ENCODE results near the gene ZFHX3.
A peak's percentile ranks its signal among the peaks of the same experiment; 100 is the strongest.

Gene ZFHX3

DNA sequence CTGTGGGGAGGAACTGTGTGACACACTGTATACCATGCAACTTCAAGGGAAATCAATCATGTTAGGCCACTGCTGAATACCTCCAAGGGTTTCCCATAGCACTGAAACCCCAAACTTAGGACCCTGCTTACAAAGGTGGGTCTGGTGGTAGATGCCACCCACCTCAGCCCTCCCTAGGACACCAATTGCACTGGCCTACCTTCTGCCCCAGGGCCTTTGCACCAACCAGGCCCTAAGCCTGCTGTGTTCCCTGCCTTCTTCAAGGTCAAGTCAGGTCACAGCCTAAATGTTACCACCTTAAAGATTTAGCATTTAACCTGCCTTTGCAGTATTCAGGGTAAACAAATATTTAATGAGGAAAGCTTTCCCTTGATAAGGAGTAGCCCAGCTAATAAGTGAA is 185.8 kb downstream of the ZFHX3 start:
- DNase-seq (ENCODE audit: low read depth in 2 of 2) = no peak
- H3K4me3 ChIP-seq (replicated peaks in 1 of 2; ENCODE audit: low read depth in 2 of 2, low read length in 2 of 2) = no peak overlapping the region
- TF ChIP-seq, protein P1, sequence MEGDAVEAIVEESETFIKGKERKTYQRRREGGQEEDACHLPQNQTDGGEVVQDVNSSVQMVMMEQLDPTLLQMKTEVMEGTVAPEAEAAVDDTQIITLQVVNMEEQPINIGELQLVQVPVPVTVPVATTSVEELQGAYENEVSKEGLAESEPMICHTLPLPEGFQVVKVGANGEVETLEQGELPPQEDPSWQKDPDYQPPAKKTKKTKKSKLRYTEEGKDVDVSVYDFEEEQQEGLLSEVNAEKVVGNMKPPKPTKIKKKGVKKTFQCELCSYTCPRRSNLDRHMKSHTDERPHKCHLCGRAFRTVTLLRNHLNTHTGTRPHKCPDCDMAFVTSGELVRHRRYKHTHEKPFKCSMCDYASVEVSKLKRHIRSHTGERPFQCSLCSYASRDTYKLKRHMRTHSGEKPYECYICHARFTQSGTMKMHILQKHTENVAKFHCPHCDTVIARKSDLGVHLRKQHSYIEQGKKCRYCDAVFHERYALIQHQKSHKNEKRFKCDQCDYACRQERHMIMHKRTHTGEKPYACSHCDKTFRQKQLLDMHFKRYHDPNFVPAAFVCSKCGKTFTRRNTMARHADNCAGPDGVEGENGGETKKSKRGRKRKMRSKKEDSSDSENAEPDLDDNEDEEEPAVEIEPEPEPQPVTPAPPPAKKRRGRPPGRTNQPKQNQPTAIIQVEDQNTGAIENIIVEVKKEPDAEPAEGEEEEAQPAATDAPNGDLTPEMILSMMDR (IDR thresholded peaks at IDR 0.05; ENCODE audit: low read depth, low read length) = no peak

DNA sequence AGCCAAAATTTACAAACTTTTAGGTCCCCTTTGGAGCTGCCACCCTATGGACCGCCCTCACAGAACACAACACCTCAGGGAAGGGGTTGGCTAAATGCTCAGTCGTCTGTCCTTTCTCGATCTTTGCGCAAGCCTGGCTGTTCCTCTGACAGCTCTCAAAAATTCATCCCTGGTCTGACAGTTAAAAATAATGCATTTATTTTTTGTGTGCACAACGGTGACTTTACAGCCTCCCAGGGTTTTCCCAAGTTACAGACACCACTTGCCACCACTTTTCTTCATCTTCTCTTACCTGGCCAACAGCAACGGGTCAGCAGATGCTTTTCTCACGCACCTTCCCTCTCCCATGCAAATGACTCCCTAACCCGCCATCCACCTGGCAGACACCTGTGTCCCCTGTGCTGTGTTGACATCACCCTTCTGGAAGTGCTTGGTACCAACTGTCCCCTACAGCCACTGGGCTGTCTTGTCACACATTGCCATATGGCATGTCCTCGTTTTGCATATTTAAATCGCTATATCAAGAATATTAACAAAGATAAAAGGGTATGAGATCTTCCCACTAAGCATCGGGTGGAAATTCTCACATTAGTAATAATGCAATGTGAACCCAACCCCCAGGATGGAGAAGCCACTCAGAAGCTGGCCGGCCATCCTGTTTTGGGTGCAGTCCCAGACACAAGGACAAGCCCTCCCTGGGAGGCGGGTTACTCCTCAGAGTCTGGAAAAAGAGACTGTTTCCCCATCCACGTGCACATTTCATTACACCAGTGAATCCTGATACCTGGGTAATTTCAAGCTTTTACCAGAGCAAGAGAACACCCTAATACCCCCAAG is 187.0 kb downstream of the ZFHX3 start:
- no peak overlapping the region for H3K4me3 ChIP-seq (replicated peaks in 1 of 2; ENCODE audit: low read depth in 2 of 2, low read length in 2 of 2)
- no peak for DNase-seq (ENCODE audit: low read depth in 2 of 2)
- TF ChIP-seq, protein P1 (IDR thresholded peaks at IDR 0.05; ENCODE audit: low read depth, low read length) = no peak

DNA sequence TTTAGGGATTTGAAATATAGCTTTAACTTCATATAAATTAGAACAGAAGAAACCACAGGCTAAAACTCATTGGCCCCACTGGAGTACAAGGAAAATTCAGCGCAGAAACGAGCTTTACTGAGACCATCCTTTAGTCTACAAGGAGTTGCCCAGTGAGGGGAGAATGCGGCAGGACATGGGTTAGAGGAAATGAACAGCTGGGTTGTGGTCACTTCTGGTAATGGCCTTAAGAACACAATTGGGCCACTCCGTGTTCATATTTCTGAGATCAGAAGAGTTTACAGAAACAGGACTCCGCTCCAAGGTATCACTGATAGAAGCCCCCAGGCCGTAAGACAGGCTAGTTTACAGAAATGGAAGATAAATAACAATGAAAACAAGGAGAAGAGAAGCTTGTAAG is 188.3 kb downstream of the ZFHX3 start:
- TF ChIP-seq, protein P1 (IDR thresholded peaks at IDR 0.05; ENCODE audit: low read depth, low read length) = no peak
- DNase-seq (ENCODE audit: low read depth in 2 of 2) = no peak
- no peak overlapping the region for H3K4me3 ChIP-seq (replicated peaks in 1 of 2; ENCODE audit: low read depth in 2 of 2, low read length in 2 of 2)

DNA sequence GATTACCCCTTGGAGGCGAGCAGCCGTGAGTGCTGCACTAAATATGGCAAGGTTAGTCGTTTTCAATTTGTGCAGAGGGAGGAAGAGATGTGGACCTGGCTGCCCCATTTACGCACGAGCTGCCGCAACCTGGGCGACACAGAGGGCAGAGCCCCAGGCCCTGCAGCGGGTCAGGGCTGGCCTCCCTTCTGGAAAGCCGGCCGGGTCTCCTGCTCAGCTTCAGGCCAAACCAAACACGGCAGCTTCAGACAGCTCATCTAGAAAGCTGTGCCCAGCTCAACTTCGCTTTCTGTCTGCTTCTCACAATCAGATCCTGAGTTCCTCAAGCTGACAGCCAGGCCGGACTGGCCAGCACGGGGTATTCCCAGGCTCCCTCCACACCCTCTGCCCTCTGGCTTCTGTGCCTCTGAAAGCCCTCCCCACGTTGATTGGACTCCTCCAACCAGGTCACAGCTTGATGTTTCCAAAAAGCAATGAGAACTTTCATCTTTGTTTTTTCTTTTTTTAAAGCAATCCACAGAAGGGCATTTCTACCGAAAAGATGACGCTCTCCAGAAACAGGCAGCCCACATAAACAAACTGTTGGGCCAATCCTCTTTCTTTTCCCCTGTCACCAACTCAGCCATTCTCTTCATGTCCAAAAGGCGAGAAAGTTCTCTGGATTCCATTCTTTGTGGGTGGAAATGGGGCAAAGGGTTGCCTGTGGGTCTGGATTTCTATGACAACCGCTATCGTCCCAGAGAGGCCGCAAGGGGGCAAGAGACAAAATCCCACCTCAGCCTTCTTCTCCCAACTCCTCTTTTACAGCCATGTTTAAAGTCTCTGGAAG is 189.0 kb downstream of the ZFHX3 start:
- peak; percentile 59 to 71 for DNase-seq (ENCODE audit: low read depth in 2 of 2)
- no peak overlapping the region for H3K4me3 ChIP-seq (replicated peaks in 1 of 2; ENCODE audit: low read depth in 2 of 2, low read length in 2 of 2)
- TF ChIP-seq, protein P1 (IDR thresholded peaks at IDR 0.05; ENCODE audit: low read depth, low read length) = no peak

DNA sequence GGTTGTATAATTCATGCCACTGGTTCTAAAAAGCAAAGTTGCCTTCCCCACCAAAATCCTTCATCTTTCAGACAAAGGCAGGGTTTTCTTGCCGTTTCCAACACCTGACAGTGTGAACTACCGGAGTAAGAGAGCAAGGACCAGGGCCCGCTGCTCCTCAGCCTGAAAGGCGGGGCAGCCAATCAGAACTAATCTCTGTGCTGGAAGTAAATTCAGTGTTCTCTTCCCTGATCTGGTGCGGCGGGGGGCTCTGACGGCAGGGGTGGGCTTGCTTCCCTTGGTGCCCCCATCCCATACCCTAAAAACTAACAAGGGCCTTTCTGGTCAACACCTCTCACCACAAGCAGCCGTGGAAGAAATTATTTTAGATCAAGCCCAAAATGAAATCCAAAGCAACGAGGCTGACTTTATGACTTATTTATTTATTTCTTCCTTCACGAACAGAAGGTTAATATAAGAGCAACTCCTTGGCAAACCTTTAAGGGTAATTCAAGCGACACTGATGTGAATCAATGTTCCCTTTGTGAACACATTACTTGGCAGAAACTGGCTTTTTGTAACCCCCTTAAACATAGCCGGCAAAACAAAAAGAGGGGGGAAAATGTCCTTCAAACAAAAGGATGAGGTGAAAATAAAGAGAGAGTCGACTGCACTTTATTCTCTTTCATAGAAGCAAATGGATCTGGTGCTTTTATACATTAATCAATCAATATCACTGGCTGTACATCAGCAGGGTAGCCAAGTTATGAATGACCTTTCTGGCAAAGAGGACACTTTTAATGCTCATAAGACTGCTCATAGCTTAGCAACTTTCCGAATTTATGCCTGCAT is 189.9 kb downstream of the ZFHX3 start:
- no peak for DNase-seq (ENCODE audit: low read depth in 2 of 2)
- TF ChIP-seq, protein P1 (IDR thresholded peaks at IDR 0.05; ENCODE audit: low read depth, low read length) = no peak
- H3K4me3 ChIP-seq (replicated peaks in 1 of 2; ENCODE audit: low read depth in 2 of 2, low read length in 2 of 2) = no peak overlapping the region

DNA sequence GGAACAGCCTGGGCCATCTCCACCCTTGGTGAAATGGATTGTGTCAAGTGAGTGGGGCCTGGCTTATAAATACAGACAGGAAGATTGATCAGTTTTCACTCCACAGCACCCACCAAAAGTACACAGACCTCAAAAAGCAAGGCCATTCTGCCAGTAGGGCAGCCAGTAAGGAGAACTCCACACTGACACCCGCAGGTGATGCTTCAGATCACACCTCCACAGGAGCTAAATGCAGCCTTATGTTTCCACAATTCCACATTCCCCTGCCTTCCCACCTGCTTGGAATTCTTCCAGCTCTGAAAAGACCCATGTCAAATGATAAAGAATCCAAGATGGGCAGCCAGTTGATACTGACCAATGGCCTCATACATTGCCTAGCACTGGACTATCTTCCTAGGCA is 191.1 kb downstream of the ZFHX3 start:
- TF ChIP-seq, protein P1 (IDR thresholded peaks at IDR 0.05; ENCODE audit: low read depth, low read length) = peak; percentile 38
- DNase-seq (ENCODE audit: low read depth in 2 of 2) = peak in 1 of 2 donors; percentile 40
- H3K4me3 ChIP-seq (replicated peaks in 1 of 2; ENCODE audit: low read depth in 2 of 2, low read length in 2 of 2) = no peak overlapping the region
